Gastroesophageal sphincter (tissue), 4 donors: ENCODE measurements around the gene PGM1. TPM values are rescaled to one million over a fixed set of nuclear protein-coding genes. Genes with fewer than 3 reads are reported as not detected.

Source experiments
- ATAC-seq: fragments of 150-250 bp; one replicate; pipeline ENCODE4 v1.9.1; 2016; ENCODE audit warnings: mild to moderate bottlenecking, moderate library complexity
- H3K27ac ChIP-seq, 4 donors: fragments of 200-600 bp; sonication (generic) in 3 of 4; 1 replicate in 3 of 4; 2 replicates in 1 of 4; pipeline ENCODE4 v1.5.1; 2016 to 2019
- H3K27me3 ChIP-seq: fragments of 200-600 bp; sonication (generic); one replicate; pipeline ENCODE4 v1.5.1; 2019
- H3K36me3 ChIP-seq, 2 donors: fragments of 200-600 bp; sonication (generic); one replicate each; pipeline ENCODE4 v1.5.1; 2019; ENCODE audit warnings: control low read depth in 1 of 2
- H3K4me1 ChIP-seq, 3 donors: fragments of 200-600 bp; sonication (generic); 1 replicate in 2 of 3; 2 replicates in 1 of 3; pipeline ENCODE4 v1.5.1; 2016 to 2019; ENCODE audit warnings: control low read depth in 2 of 3
- H3K4me3 ChIP-seq, 2 donors: fragments of 200-600 bp; sonication (generic); one replicate each; pipeline ENCODE4 v1.5.1; 2019; ENCODE audit warnings: mild to moderate bottlenecking in 1 of 2, moderate library complexity in 1 of 2
- H3K9me3 ChIP-seq, 3 donors: fragments of 200-600 bp; sonication (generic); one replicate each; pipeline ENCODE4 v1.5.1; 2017 to 2019; ENCODE audit warnings: control low read depth in 2 of 3
- EP300 ChIP-seq: sonication (generic); formaldehyde crosslinking; IDR thresholded peaks from one replicate; pipeline ENCODE4 v1.6.1; 2017; ENCODE audit warnings: antibody characterized with exemption, mild to moderate bottlenecking
- POLR2A ChIP-seq, 2 donors: fragments of 450-650 bp; IDR thresholded peaks; one replicate each; pipeline ENCODE4 v1.6.1; 2017; ENCODE audit warnings: antibody characterized with exemption in 2 of 2, mild to moderate bottlenecking in 2 of 2, moderate library complexity in 1 of 2
- POLR2AphosphoS5 ChIP-seq: sonication (generic); formaldehyde crosslinking; IDR thresholded peaks from one replicate; pipeline ENCODE4 v1.6.1; 2017; ENCODE audit warnings: antibody characterized with exemption
- WGBS, 2 donors: methylation state at CpG; one replicate each; pipeline ENCODE4 v1.1.5; 2018; ENCODE audit warnings: low coverage in 1 of 2; 5-methylcytosine and 5-hydroxymethylcytosine counted together
- total RNA-seq, 4 donors: library from RNA; depleted of rRNA; stranded (reverse); fragments of >200 nt; gene quantifications; one replicate each; pipeline ENCODE4 v1.1.0, GENCODE V29; 2016
- TF ChIP-seq, protein P1 (sequence below), 4 experiments: fragments of 200-600 bp in 2 of 4; fragments of 450-650 bp in 2 of 4; sonication (generic) in 1 of 4; IDR thresholded peaks; one replicate each; pipeline ENCODE4 v1.5.1; 2017 to 2019; ENCODE audit warnings: antibody characterized with exemption in 4 of 4, mild to moderate bottlenecking in 2 of 4, moderate library complexity in 2 of 4

The PGM1 gene
- total RNA-seq, 4 donors from 2014 or later = 40.0 to 95.6 (median 61.4) TPM

DNA sequence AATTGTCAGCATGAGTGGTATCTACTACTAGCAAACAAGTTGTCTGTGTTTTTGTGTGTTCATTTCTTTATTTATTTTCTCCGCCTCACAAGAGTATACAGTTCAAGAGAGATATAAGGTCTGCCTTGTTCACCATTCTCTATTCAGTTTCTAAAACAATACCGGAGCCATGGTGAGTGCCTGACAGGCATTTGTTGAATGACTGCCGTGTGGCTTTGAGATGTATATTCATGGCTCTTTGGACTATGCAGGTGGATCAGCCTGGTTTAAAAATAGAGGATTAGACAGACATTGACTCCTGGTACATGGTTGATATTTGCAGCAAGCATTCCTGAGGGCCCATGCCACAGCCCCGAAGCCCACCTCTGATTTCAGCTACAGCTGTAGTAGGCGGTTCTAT lies 89.7 kb downstream of the PGM1 start:
- no peaks in the 10 kb centered on the region for H3K4me1 ChIP-seq
- H3K27ac ChIP-seq = no peak overlapping the region
- WGBS, 2 donors = 88 to 93% methylated on average over 3 to 5 of the region's 5 CpGs
- no peaks in the 10 kb centered on the region for H3K27me3 ChIP-seq
- H3K36me3 ChIP-seq = no peaks in the 10 kb centered on the region
- no peak overlapping the region for H3K4me3 ChIP-seq
- no peak for ATAC-seq
- TF ChIP-seq, protein P1, sequence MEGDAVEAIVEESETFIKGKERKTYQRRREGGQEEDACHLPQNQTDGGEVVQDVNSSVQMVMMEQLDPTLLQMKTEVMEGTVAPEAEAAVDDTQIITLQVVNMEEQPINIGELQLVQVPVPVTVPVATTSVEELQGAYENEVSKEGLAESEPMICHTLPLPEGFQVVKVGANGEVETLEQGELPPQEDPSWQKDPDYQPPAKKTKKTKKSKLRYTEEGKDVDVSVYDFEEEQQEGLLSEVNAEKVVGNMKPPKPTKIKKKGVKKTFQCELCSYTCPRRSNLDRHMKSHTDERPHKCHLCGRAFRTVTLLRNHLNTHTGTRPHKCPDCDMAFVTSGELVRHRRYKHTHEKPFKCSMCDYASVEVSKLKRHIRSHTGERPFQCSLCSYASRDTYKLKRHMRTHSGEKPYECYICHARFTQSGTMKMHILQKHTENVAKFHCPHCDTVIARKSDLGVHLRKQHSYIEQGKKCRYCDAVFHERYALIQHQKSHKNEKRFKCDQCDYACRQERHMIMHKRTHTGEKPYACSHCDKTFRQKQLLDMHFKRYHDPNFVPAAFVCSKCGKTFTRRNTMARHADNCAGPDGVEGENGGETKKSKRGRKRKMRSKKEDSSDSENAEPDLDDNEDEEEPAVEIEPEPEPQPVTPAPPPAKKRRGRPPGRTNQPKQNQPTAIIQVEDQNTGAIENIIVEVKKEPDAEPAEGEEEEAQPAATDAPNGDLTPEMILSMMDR (IDR thresholded peaks at IDR 0.05) = no peak
- no peak for TF ChIP-seq POLR2AphosphoS5
- no peak for TF ChIP-seq EP300
- no peak for TF ChIP-seq POLR2A (IDR thresholded peaks at IDR 0.05)
- no peaks in the 10 kb centered on the region for H3K9me3 ChIP-seq

- Histone ChIP-seq H3K4me1 (no peaks in the 10 kb centered on the region), H3K27ac (no peak overlapping the region), H3K36me3 (no peaks in the 10 kb centered on the region), H3K27me3 (no peaks in the 10 kb centered on the region), H3K9me3 (no peaks in the 10 kb centered on the region), H3K4me3 (no peak overlapping the region)
- WGBS, 2 donors = 87 to 100% methylated on average over 2 to 3 of the region's 3 CpGs
- no peak for ATAC-seq
- TF ChIP-seq POLR2AphosphoS5 (no peak), POLR2A (IDR thresholded peaks at IDR 0.05) (no peak), EP300 (no peak)
- TF ChIP-seq, protein P1 (IDR thresholded peaks at IDR 0.05) = no peak
Measured at GRCh38 chr1:63683759-63684158, 90.5 kb downstream of the PGM1 start.

GRCh38 chr1:63686696-63687095 lies 93.5 kb downstream of the PGM1 start:
- H3K9me3 ChIP-seq = no peaks in the 10 kb centered on the region
- 91 to 100% methylated on average over 1 of the region's 1 CpG for WGBS, 2 donors
- no peak overlapping the region for H3K27ac ChIP-seq
- H3K27me3 ChIP-seq = no peaks in the 10 kb centered on the region
- TF ChIP-seq POLR2AphosphoS5 (no peak), EP300 (no peak), POLR2A (IDR thresholded peaks at IDR 0.05) (no peak)
- TF ChIP-seq, protein P1 (IDR thresholded peaks at IDR 0.05) = no peak
- H3K4me3 ChIP-seq = no peak overlapping the region
- H3K36me3 ChIP-seq = no peaks in the 10 kb centered on the region
- ATAC-seq = no peak
- peaks cover 0 to 5% (median 0%) of the 10 kb centered on the region in 3 donors for H3K4me1 ChIP-seq

DNA sequence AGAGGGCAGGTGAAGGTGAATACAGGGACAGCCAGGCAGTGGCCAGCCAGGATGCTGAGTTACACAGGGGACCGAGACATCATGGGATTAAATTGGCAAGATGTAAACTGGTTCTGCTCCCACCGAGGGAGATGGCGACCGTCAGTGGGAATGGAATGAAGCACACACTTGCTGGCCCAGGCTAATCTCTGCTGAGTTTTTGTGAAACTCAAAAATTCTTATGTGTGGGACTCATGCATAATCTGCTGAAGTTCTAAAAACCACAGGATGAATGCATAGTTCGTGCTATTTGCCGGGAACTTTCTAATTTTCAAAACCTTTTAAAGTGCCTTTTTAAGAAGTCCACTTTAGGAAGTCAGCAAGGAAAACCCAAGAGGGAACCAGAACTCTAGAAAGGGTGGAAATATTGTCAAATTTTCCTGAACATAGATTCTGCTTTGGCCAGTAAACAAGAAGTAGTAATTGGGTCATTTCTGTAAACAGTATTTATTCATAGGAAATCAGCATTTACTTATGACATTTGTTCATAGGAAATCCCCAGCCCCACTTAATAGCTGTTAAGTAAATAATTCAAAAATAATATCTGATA lies 95.2 kb downstream of the PGM1 start:
- no peak for ATAC-seq
- H3K36me3 ChIP-seq = no peaks in the 10 kb centered on the region
- TF ChIP-seq POLR2A (IDR thresholded peaks at IDR 0.05) (no peak), EP300 (no peak), POLR2AphosphoS5 (no peak)
- TF ChIP-seq, protein P1 (IDR thresholded peaks at IDR 0.05) = no peak
- H3K4me1 ChIP-seq = peaks cover 0 to 16% (median 0%) of the 10 kb centered on the region in 3 donors
- no peaks in the 10 kb centered on the region for H3K27me3 ChIP-seq
- WGBS, 2 donors = 58% methylated on average over 6 of the region's 6 CpGs; no CpG with 5 or more reads in 1 of the 2 donors
- no peaks in the 10 kb centered on the region for H3K9me3 ChIP-seq
- H3K4me3 ChIP-seq = no peak overlapping the region
- H3K27ac ChIP-seq = no peak overlapping the region

GRCh38 chr1:63690966-63691700 lies 97.9 kb downstream of the PGM1 start:
- no peak for TF ChIP-seq POLR2A (IDR thresholded peaks at IDR 0.05)
- no peak for TF ChIP-seq EP300
- TF ChIP-seq, protein P1 (IDR thresholded peaks at IDR 0.05) = no peak
- TF ChIP-seq POLR2AphosphoS5 = no peak
- H3K27ac ChIP-seq = peak overlapping the region in 2 of 4 donors; percentile 36 to 49
- 80 to 100% methylated on average over 1 to 6 of the region's 6 CpGs for WGBS, 2 donors
- no peak overlapping the region for H3K4me3 ChIP-seq
- ATAC-seq = no peak
- H3K27me3 ChIP-seq = no peaks in the 10 kb centered on the region
- no peaks in the 10 kb centered on the region for H3K9me3 ChIP-seq
- peaks cover 0 to 27% (median 0%) of the 10 kb centered on the region in 3 donors for H3K4me1 ChIP-seq
- no peaks in the 10 kb centered on the region for H3K36me3 ChIP-seq
